Left lobe of liver (tissue), 2 donors: ENCODE measurements around the gene KIAA1958. TPM values are rescaled to one million over a fixed set of nuclear protein-coding genes. Genes with fewer than 3 reads are reported as not detected.

Experiments
- ATAC-seq: fragments of 200-7000 bp; cut with Tn5 transposase; one replicate; pipeline ENCODE4 v1.9.1; 2020; ENCODE audit warnings: mild to moderate bottlenecking, moderate library complexity
- DNase-seq: peaks from one replicate; pipeline ENCODE4 v3.0.0-alpha.2; 2020; ENCODE audit warnings: low spot score
- total RNA-seq: library from RNA; stranded (reverse); gene quantifications from one replicate; pipeline ENCODE4 v1.2.1, GENCODE V29; 2021
- donor health status: DM: no; HTN: no; CAD: no; lungs with moderate emphysema.
- donor health status: DM: no; HTN: yes; CAD: no.

Gene KIAA1958
- total RNA-seq, 1 donor from 2014 or later: 7.8 TPM

GRCh38 chr9:112526973-112527372 lies 40.3 kb downstream of the KIAA1958 start:
- ATAC-seq (no peak), DNase-seq (no peak)

GRCh38 chr9:112527959-112528358 lies 41.3 kb downstream of the KIAA1958 start:
- no peak for ATAC-seq
- no peak for DNase-seq

- ATAC-seq: no peak
- DNase-seq: no peak
These were observed 42.7 kb downstream of the KIAA1958 start for GRCh38 chr9:112529316-112529715.

- ATAC-seq (no peak), DNase-seq (no peak)
These were observed 44.2 kb downstream of the KIAA1958 start for GRCh38 chr9:112530751-112531205.

GRCh38 chr9:112531666-112532282 lies 45.1 kb downstream of the KIAA1958 start:
- DNase-seq (no peak), ATAC-seq (peak; percentile 46)

- peak; percentile 82 for DNase-seq
- peak; percentile 95 for ATAC-seq
These were observed 45.8 kb downstream of the KIAA1958 start for GRCh38 chr9:112532427-112532826.

- ATAC-seq (no peak), DNase-seq (no peak)
These were observed 47.0 kb downstream of the KIAA1958 start for GRCh38 chr9:112533660-112534059.

GRCh38 chr9:112535301-112535700 lies 48.7 kb downstream of the KIAA1958 start:
- no peak for ATAC-seq
- DNase-seq: no peak

- no peak for DNase-seq
- ATAC-seq: no peak
These were observed 49.2 kb downstream of the KIAA1958 start for GRCh38 chr9:112535811-112536210.

GRCh38 chr9:112537561-112537960 lies 50.9 kb downstream of the KIAA1958 start:
- DNase-seq (no peak), ATAC-seq (no peak)

GRCh38 chr9:112540800-112541199 lies 54.2 kb downstream of the KIAA1958 start:
- DNase-seq (no peak), ATAC-seq (no peak)

GRCh38 chr9:112541685-112542084 lies 55.1 kb downstream of the KIAA1958 start:
- ATAC-seq: no peak
- no peak for DNase-seq

- no peak for DNase-seq
- no peak for ATAC-seq
These were observed 56.1 kb downstream of the KIAA1958 start for GRCh38 chr9:112542593-112543292.

- DNase-seq (no peak), ATAC-seq (no peak)
These were observed 57.9 kb downstream of the KIAA1958 start for GRCh38 chr9:112544477-112544876.

- ATAC-seq: no peak
- DNase-seq: no peak
These were observed 58.6 kb downstream of the KIAA1958 start for GRCh38 chr9:112545237-112545636.

- DNase-seq (no peak), ATAC-seq (peak; percentile 37)
These were observed 59.8 kb downstream of the KIAA1958 start for GRCh38 chr9:112546149-112547012.

- ATAC-seq: no peak
- no peak for DNase-seq
These were observed 61.4 kb downstream of the KIAA1958 start for GRCh38 chr9:112548051-112548440.

GRCh38 chr9:112548836-112549595 lies 62.4 kb downstream of the KIAA1958 start:
- ATAC-seq (no peak), DNase-seq (no peak)

GRCh38 chr9:112550531-112550930 lies 63.9 kb downstream of the KIAA1958 start:
- ATAC-seq (peak; percentile 28), DNase-seq (no peak)

- no peak for ATAC-seq
- no peak for DNase-seq
These were observed 65.0 kb downstream of the KIAA1958 start for GRCh38 chr9:112551641-112552040.
